ENCODE measurements around the gene PRAMEF8.
"Not testable (repeated sequence)": the region's sequence is repeated elsewhere in the genome, so short reads cannot be mapped to it uniquely, and the experiment has no call there.

The PRAMEF8 gene

DNA sequence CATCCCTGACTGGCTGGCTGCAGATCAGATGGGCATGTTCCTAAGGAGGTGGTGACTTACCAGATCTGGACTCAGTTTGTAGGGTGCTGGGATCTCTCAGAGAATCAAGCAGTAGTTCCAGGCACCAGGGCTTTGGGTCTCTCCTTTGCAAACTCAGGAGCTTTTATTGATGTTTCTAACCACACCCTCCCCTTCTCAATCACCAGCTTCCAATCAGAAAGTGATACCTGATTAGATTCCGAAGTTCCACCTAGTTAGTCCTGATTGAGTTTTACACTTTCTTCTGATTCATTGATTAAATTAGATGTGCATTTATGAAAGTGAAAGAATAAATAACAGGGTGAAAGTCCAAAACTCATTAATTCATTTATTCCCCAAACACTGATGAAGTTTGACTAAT lies at the start of gene PRAMEF8:
Gene PRAMEF8 (minus strand): TSS at position 101 of the 400 bp plus-strand sequence. CDS start 1,046 bp downstream, outside the sequence.
- not testable (repeated sequence) for DNase-seq

DNA sequence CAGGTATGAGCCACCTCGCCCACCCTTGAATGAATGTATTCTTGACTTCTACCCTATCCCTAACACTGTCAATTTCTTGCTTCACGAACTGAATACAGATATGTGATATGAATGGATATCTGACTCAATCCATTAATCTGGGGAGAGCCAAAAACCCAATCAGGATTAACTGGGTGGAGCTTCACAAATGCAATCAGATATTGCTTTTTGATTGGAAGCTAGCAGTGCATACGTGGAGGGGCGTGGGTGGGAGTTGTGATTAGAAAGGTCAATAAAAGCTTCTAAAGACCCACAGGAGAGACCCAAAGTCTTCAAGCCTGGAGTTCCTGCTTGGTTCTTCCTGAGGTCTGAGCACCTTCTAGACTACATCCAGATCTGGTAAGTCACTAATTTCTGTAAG lies 30.3 kb upstream of the PRAMEF8 start, which contains the start of gene PRAMEF15:
Gene PRAMEF15 (plus strand): TSS at position 301 of the 400 bp plus-strand sequence. CDS start 2,827 bp downstream, outside the sequence.
- not testable (repeated sequence) for DNase-seq

DNA sequence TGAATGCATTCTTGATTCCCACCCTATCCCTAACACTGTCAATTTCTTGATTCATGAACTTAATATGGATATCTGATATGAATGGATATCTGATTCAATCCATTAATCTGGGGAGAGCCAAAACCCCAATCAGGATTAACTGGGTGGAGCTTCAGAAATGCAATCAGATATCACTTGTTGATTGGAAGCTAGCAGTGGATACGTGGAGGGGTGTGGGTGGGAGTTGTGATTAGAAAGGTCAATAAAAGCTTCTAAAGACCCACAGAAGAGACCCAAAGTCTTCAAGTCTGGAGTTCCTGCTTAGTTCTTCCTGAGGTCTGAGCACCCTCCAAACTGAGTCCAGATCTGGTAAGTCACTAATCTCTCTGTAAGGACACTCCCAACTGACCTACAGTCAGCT lies 18.3 kb upstream of the PRAMEF8 start, which contains the start of gene PRAMEF33:
Gene PRAMEF33 (plus strand): TSS at position 301 of the 400 bp plus-strand sequence. CDS start 2,416 bp downstream, outside the sequence.
- DNase-seq = not testable (repeated sequence)

DNA sequence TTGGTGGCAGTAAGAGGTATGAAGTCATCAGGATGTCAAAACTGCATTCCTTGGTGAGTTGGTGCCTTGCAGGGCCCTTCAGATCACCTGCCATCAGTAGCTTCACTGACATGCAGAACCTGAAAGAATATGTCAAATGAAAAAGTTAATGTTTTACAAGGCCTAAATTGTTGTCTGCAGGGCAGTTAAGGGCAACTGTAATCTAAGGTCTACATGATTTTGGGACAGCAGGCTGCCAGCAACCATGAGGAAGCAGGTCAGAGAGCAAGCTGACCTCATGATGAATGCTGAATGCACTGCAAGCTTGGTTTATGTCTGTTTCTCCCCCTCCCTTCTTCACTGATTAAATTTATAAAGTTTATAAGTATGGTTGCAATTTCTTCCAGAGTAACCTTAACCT lies 17.3 kb upstream of the PRAMEF8 start:
- not testable (repeated sequence) for DNase-seq

DNA sequence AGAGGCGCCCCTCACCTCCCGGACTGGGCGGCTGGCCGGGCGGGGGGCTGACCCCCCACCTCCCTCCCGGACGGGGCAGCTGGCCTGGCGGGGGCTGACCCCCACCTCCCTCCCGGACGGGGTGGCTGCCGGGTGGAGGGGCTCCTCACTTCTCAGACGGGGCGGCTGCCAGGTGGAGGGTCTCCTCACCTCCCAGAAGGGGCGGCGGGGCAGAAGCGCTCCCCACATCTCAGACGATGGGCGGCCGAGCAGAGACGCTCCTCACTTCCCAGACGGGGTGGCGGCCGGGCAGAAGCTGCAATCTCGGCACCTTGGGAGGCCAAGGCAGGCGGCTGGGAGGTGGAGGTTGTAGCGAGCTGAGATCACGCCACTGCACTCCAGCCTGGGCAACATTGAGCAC lies 13.8 kb upstream of the PRAMEF8 start:
- not testable (repeated sequence) for DNase-seq

DNA sequence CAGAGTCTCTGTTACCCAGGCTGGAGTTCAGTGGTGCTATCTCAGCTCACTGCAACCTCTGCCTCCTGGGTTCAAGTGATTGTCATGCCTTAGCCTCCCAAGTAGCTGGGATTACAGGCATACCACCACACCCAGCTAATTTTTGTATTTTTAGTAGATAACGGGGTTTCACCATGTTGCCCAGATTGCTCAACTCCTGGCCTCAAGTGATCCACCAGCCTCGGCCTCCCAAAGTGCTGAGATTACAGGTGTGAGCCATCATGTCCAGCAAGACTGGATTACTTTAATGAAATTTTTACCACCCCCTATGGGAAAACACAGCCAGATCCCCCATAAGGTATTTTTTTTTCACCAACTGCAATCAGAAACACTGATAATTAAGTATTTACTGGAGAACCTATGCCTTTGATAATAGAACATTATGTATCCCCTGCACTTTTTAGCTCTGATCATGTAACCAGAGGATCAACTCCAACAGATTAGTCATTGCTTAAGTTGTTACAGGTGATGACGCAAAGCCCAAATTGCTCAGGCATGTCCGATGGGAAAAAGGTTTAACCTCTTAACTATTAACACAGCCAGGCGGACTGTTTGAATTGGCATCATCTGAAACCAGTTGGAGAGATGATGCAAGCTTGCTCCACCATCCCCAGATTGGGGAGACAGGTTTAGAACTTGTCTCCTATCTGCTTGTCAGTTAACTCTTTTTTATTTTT lies 12.4 kb upstream of the PRAMEF8 start:
- DNase-seq = not testable (repeated sequence)

DNA sequence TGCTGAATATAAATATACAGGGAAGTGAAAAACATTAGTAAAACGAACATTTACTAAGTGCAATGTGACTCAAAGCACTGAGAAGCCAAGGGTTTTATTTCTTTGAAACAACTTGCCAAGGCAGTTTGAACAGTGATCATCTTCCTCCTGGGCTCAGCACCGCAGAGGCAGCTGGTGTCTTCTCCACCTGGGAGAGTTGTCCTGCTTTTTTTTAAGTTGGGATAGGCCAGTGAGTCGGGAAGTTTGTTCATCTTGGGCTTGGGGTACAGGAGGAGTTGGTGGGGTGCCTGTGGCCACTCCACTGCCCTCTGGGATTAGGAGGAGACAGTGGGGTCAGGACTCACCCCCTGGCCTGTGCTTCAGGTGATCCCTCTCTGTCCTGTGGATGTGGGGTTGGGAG lies 4.1 kb upstream of the PRAMEF8 start:
- not testable (repeated sequence) for DNase-seq

DNA sequence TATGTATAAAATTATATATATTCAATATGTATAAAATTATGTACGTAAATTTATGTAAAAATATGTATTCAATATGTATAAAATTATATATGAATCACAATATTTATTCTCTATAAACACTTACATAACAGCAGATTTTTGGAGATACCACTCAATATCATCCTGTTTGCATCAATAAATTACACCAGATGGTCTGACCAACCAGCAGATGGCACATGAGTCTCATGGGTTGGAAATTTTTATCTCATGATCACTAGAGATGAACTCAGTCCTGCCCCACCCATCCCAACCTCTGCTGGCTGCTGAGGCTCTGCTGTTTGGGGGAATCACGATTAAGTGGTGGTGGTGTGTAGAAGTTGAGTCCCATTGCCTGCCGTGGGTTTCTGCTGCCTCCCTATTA lies 5.3 kb downstream of the PRAMEF8 start:
- not testable (repeated sequence) for DNase-seq

DNA sequence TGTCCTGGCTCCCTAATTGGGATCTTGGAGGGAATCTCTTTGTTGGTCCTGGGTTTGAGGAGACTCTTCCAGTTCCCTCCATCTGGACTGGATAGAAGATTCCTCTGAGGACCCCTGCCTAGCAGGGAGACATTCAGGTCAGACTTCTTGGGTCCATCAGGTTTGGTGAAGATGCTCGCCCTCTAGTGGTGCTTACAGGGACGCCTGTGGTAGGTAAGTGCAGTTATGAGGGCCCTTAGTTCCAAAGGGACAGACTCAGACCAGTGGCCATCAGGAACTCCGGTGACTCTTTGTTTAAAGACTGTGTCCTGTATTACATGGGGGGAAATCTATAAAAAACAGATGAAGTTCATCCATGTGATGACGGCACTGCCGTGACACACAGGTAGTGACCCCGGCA lies 7.9 kb downstream of the PRAMEF8 start:
- not testable (repeated sequence) for DNase-seq

DNA sequence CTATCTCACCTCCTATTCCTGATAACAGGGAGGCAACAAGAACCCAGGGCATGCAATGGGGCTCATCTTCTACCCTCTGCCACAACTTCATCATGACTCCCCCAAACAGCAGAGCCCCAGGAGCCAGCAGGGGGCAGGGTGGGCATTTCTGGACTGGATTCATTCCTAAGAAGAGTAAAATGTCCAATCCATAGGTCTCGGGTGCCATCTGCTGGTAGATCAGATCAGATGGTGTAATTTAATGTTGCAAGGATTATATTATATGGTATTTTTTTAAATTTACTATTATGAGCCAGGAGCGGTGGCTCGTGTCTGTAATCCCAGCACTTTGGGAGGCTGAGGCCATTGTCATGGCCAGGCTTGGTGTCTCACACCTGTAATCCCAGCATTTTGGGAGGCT lies 19.8 kb downstream of the PRAMEF8 start:
- not testable (repeated sequence) for DNase-seq

DNA sequence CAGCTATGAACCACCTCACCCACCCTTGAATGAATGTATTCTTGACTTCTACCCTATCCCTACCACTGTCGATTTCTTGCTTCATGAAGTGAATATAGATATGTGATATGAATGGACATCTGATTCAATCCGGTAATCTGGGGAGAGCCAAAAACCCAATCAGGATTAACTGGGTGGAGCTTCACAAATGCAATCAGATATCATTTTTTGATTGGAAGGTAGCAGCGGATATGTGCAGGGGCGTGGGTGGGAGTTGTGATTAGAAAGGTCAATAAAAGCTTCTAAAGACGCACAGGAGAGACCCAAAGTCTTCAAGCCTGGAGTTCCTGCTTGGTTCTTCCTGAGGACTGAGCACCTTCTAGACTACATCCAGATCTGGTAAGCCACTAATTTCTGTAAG lies 31.0 kb downstream of the PRAMEF8 start, which contains the start of gene PRAMEF5:
Gene PRAMEF5 (plus strand): TSS at position 301 of the 400 bp plus-strand sequence. CDS start 5,071 bp downstream, outside the sequence.
- not testable (repeated sequence) for DNase-seq

DNA sequence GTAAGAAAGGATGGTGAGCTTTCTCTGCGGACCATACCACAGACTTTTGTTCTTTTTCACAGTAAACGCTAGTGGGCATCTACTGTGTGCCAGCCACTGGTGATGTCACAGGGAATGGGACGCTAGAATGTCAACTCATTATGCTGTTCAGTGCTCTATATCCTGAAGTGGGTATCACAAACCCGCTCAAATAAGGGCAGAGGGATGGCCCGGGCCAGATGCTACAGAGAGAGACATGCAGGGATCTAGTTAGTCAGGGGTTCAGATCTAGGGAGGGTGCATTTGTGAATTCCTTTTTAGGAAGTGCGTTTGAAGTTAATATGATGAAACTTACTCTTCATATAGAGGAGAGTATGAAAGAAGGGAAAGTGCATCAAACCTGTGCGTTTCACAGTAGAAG lies 37.8 kb downstream of the PRAMEF8 start:
- not testable (repeated sequence) for DNase-seq

DNA sequence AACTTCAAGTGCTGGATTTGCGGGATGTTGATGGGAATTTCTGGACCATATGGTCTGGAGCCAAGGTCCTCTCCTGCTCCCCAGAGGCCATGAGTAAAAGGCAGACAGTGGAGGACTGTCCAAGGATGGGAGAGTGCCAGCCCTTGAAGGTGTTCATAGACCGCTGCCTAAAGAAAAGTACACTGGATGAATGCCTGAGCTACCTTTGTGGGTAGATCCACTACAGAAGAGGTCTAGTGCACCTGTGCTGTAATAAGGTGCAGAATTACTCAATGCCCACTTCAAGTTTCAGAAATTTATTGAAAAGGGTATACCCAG lies 38.4 kb downstream of the PRAMEF8 start:
- DNase-seq = not testable (repeated sequence)

DNA sequence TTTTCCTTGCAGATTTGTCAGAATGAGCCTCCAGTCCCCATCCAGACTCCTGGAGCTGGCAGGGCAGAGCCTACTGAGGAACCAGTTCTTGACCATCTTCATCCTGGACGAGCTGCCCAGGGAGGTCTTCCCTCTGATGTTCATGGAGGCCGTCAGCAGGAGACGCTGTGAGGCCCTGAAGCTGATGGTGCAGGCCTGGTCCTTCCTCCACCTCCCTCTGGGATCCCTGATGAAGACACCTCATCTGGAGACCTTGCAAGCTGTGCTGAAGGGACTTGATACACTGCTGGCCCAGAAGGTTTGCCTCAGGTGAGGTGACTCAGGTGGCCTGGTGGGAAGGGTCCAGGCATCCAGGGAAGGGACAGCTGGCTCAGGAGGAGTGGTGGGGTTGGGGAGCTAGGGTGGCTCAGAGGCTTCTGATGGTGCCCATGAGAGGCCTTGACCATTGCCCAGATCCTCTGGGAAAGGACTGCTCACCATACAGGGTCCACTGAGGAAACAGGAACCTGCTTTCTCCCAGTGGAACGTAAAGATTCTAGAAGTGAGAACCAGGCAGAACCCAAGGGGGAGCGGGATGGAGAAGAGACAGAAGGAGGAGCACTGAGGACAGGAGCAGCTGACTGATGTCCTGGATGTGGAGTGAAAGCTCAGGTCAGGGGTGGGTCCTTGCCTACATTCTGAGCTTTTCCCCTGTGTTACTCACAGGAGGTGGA lies 38.9 kb downstream of the PRAMEF8 start:
- not testable (repeated sequence) for DNase-seq

DNA sequence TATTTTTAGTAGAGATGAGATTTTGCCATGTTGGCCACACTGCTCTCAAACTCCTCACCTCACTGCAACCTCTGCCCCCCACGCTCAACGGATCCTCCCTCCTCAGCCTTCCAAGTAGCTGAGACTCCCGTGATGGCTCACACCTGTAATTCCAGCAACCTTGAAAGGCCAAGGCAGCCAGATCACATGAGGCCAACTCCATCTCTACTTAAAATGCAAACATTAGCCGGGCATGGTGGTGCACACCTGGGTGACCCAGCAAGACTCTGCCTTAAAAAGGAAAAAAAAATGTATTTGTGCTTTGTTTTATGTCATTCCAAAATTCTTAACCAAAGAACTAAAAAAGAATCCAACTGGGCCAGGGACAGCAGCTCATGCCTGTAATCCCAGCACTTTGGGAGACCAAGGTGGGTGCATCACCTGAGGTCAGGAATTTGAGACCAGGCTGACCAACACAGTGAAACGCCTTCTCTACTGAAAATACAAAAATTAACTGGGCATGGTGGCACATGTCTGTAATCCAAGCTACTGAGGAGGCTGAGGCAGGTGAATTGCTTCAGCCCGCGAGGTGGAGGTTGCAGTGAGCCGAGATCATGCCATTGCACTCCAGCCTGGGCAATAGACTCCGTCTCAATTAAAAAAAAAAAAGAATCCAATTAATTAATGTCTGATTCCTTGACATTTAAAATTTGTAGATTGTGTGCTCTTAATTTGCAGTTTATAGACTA lies 41.2 kb downstream of the PRAMEF8 start:
- DNase-seq = not testable (repeated sequence)

DNA sequence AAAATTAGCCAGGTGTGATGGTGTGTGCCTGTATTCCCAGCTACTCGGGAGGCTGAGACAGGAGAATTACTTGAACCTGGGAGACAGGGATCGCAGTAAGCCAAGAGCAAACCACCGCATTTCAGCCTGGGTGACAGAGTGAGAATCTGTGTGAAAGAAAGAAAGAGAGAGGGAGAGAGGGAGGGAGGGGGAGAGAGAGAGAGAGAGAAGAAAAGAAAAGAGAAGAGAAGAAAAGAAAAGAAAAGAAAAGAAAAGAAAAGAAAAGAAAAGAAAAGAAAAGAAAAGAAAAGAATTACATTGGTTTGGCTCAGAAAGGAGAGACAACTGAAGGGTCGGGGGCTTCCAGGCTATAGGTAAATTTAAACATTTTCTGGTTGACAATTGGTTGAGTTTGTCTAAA lies 45.3 kb downstream of the PRAMEF8 start:
- DNase-seq = not testable (repeated sequence)

DNA sequence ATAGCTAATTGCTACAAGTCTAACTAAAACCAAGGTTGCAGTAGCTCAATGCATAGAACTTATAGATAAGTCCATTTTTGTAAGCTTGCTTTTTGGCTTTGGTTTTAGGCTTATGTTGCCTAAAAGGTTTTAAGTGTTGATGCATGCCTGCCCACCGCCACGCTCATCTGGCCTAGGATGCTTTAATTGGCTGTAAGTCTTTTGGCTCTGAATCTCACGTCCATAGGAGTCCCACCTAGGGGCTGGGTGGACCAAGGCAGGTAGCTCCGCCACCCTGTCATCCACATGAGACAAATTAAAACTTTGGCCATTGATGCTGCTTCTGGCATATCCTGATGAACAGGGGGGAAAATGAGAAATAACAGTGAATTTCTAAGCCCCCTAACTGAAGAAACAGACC lies 47.4 kb downstream of the PRAMEF8 start:
- DNase-seq = not testable (repeated sequence)

DNA sequence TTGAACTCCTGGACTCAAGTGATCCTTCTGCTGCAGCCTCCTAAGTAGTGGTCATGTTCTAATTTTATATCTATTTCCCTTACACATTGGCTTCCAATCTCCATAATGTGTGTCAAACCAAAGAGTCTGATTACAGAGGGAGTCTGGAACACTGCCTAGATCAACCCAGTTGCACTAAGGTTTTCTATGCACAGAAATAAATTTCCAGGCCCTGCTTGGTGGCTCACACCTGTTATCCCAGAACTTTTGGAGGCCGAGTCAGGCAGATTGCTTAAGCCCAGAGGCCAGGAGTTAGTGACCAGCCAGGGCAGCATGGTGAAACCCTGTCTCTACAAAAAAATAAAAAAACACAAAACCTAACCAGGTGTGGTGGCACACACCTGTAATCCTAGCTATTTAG lies 50.9 kb downstream of the PRAMEF8 start:
- DNase-seq = not testable (repeated sequence)

DNA sequence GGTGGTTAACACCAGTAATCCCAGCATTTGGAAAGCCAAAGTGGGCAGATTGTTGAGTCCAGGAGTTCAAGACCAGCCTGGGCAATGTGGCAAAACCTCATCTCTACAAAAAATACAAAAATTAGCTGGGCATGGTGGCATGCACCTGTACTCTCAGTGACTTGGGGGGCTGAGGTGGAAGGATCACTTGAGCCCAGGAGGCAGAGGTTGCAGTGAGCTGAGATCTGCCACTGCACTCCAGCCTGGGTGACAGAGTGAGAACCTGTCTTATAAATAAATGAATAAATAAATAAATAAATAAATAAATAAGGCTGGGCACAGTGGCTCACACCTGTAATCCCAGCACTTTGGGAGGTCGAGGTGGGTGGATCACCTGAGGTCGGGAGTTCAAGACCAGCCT lies 52.9 kb downstream of the PRAMEF8 start:
- DNase-seq = not testable (repeated sequence)
